Kasumi-1 (cell line): ENCODE measurements around the gene SNX25.

ENCODE experiments used
- DNase-seq, 2 experiments: peaks; one replicate each; lab custom pipeline; 2025; lab: John Stamatoyannopoulos, UW

The SNX25 gene

DNA sequence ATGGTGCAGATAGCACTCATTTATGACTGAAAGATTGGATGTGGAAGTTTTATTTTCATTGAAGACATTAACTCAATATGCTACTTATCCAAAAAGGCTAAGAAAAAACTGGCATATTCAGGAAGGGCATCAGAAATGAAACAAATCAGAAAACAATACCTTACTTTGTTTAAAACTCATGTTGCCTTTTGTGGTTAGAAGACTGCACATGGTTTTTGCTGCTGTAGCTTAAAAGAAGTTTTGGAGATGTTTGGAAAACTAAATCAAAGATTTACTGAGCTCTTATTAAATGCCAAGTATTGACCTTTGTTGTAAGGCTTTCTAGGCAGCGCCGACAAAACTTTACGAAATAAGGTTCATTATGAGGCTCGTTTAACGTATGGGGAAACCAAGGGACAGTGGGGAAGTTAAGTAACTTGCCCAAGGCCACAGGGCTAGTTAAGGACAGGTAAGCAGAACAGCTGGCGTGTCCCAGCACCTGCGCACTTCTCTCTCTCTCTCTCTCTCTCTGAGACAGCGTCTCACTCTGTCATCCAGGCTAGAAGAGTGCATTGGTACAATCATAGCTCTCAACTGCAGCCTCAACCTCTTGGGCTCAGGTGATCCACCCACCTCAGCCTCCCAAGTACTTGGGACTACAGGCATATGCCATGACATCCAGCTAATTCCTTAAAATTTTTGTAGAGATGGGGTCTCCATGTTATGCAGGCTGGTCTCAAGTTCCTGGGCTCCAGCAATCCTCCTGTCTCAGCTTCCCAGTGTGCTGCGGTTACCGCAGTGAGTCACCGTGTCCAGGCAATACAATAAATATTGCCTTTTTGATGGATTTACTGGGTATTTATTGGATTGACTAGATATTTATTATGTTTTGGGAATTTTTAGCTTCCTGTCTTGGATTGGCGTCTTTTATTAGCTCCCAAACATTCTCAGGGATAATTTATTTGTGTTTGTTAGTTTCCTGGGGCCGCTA is 170.2 kb downstream of the SNX25 start:
- DNase-seq, result no peak

DNA sequence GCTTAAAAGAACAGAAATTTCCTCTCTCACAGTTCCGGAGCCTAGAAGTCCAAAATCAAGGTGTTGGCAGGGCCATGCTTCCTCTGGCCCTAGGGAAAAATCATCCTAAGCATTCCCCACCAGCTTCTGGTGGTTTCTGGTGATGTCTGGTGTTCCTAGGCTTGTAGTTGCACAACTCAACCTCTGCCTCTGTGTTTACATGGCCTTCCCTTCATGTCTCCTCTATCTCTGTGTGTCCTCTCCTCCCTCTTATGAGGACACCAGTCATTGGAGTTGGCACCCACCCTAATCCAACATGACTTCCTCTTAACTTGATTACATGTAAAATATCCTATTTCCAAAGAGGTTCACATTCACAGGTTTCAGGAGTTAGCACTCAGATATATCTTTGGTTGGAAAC is 170.9 kb downstream of the SNX25 start:
- no peak for DNase-seq

GRCh38 chr4:185381288-185382196 is 172.1 kb downstream of the SNX25 start:
- DNase-seq, result no peak

DNA sequence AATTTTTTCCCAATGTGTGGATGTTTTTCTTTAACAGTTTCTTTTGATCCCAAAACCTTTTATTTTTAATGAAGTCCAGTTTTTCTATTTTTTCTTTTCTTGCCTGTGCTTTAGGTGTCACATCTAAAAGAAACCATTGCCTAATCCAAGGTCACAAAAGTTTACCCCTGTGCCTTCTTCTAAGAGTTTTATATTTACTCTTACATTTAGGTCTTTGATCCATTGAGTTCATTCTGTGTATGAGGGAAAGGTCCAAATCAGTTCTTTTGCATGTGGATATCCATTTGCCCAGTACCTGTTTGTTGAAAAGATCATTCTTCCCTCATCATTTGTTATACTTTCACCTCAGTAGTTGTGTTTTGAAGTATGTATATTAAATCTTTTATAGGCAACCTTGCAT is 173.4 kb downstream of the SNX25 start:
- DNase-seq, result no peak

- no peak for DNase-seq
These were observed 174.1 kb downstream of the SNX25 start for GRCh38 chr4:185383451-185383850.

- DNase-seq, result no peak
These were observed 174.7 kb downstream of the SNX25 start for GRCh38 chr4:185384061-185384460.

DNA sequence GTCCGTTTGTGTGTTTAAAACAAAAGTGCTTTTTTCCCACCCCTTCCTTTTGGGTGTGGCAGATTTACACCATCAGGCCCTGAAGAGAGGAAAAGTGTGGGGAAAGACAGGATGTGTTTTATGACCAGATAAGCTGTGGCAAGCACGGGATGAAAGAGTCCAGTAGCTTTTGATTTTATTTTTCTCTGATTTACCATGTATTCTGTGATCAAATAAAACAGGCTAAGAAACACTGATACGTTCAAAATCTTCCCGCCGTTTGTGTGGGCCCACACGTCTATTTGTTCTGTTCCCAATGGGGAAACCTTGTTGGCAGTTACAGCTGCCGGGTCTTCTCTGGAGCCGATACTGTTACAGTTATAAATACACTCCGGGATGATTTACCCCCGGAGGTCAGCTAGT is 175.5 kb downstream of the SNX25 start:
- DNase-seq, result no peak

DNA sequence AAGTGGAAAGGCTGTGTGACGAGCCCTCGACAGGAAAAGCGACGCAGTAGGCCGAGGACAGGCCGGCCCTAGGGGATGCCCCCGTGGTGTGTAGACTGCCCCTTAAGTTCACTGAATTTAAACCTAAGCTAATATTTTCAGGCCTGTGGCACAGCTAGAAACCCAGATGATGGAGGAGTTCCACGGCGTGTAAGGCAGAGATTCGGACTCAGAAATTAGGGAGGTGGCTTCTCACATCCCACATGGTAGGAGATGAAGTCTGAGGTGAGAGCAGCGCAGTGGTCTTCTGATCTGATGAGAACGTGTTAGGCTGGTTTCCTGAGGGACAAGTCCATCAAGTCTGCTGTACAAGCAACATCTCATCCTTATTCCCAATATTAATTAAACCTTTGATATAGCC is 178.6 kb downstream of the SNX25 start:
- DNase-seq, result no peak

GRCh38 chr4:185390941-185391340 is 181.5 kb downstream of the SNX25 start:
- DNase-seq, result no peak

DNA sequence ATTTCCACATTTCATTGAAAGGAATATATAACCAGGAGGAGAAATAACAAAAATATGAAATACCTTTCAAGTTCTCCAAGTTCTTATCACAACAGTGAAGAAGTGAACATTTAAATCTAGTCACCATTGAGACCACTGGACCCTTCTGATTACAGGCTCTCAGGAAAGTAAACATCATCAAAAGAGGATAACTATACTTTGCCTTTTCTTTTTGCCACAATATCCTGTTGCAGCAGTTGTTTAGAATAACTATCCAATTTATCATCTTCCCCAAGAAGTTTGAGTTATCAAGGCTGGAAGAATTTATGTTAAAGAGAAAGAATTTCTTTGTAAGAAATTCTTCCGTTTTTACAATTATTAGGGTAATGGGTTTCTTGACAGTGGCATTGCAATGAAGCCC is 182.8 kb downstream of the SNX25 start:
- DNase-seq, result no peak

DNA sequence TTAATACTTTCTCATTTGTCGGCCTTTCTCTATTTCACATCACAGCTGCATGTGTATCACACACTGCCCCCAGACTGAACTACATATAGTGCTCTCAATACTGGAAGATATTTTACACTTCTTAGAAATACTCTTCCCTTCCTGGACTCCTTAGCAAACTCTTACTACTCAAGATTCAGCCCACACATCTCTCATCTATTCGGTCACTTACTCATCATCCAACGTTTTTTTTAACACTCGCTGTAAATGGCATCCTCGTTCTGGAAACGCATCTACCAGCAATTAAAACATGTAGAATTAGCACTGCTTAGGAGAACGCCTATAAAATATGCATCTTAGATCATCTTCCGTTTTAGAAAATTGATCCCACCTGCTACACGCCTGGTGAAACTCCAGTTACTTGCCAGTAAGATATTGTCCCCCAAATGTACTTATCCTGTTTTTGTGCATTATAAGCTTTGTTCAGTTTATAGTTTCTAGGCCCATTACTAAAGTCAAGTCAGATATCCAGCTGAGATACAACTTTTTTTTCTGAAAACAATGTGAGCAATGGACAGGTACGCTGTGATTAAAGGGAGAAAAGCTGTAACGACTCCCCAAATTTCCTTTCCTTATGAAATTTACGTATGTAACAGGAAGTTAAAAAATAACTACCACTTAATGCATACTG is 185.3 kb downstream of the SNX25 start:
- no peak for DNase-seq

- DNase-seq, result peak; percentile 55 to 58
These were observed 186.0 kb downstream of the SNX25 start, which contains the start of gene LRP2BP for GRCh38 chr4:185395238-185395955. LRP2BP (minus strand) TSS chr4:185395924; CDS start chr4:185378186, 17,738 bp downstream.

DNA sequence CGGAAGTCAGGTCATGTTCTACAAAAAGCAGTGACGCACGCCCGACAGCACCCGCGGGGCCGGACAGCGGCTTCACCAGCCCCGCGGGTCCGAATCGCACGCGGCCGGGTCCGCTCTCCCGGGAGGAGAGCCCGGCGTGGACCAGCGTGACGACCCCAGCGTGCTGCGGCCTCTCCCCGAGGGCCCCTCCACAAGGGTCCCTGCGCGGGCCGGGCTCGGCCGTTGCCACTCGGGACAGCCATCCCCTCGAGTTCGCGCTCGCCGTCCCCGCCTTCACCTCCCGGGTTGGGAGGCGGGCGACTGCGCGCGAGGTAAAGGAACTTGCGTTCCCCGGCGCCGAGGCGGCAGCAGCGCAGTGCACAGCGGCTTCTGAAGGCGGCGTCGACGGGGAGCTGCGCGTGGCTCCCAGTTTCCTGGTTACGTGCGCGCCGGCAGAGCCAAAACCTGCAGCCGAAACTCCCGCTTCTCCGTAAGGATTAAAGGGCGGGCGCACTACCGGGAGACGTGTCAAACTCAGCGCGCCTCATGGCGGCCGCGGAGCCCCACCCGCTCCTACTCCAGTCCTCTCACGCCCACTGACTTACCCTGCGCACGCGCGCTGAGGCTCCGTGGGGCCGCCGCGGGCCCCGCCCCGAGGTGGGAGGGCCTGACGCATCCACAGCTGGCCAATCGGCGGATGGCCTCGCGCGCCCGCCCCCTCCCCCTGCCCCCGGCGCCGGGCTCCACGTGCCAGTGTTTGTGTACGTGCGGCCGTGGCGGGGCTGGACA is 186.7 kb downstream of the SNX25 start:
- peak; percentile 87 to 92 for DNase-seq

GRCh38 chr4:185396724-185397385 is 187.5 kb downstream of the SNX25 start, which contains the start of gene ANKRD37:
ANKRD37 (plus strand) TSS chr4:185396841; CDS start chr4:185396924, 83 bp downstream.
- DNase-seq, result no peak

DNA sequence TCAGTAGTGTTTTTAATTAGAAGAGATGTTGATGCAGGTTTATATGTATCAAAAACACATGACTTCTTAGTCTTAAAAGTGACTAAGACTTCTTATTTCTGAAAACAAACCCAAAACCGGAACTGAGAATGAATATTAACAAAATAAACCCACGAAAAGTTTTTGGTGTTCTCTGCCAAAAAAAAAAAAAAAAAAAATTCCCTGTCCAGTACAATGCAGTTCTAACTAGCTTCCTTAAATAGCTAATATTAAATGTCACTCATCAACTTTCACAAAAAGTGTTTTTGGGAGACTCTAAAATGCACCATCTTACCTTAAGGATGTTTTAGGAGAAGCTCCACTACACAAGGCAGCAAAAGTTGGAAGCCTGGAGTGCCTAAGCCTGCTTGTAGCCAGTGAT is 189.2 kb downstream of the SNX25 start:
- no peak for DNase-seq

GRCh38 chr4:185399466-185399865 is 190.1 kb downstream of the SNX25 start:
- no peak for DNase-seq

DNA sequence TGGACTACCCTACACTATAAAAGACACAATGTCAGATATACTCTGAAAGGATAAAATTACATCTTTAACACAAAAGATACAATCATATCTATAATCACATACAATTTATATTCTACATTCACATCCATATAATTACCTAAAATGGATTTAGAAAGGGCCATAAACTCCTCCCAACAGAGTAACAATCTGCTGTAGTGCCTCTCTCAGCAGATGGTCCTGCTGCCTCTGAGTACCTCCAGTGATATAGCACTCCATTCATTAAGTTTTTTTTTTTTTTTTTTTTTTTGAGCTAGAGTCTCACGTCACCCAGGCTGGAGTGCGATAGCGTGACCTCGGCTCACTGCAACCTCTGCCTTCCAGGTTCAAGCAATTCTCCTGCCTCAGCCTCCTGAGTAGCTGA is 194.6 kb downstream of the SNX25 start:
- DNase-seq, result no peak

DNA sequence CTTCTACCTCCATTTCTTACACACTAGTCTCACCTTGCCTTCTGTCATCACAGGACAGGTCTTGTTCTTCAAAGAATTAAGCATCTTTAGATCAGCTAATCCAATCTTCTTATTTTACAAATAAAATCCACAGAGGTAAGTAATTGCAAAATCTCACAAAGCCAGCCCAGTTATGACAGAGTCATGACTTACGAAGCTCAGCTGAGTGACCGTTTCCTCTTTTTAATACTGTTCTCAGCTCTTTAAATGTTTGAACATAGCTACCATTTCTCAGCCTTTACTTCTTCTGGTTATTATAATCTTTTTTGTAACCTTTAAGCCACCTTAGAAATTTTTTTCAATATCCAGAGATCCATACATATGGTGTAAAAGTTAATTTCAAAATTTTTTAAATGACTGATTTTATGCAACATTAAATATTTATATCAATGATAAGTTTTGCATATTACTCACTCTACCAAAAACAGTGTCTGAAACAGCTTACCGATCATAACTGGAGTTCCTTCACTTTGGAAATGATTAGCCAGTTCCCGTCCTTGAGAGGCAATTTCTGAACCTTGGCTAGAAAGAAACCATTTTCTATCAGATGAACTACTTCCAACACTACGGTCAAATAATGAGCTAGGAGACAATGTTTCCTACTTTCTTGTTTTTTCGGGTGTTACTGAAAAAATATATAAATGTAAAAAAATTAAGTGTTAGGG is 196.1 kb downstream of the SNX25 start:
- no peak for DNase-seq

- no peak for DNase-seq
These were observed 199.0 kb downstream of the SNX25 start for GRCh38 chr4:185408432-185408831.
